NCI-H146 treated with DMSO at 0.1 percent for 48 hours (cell line): ENCODE results near the gene C16orf92.

Experiments used
- DNase-seq: peaks from one replicate; lab custom pipeline; 2025; ENCODE audit not compliant: unreplicated experiment; lab: John Stamatoyannopoulos, UW

The C16orf92 gene

DNA sequence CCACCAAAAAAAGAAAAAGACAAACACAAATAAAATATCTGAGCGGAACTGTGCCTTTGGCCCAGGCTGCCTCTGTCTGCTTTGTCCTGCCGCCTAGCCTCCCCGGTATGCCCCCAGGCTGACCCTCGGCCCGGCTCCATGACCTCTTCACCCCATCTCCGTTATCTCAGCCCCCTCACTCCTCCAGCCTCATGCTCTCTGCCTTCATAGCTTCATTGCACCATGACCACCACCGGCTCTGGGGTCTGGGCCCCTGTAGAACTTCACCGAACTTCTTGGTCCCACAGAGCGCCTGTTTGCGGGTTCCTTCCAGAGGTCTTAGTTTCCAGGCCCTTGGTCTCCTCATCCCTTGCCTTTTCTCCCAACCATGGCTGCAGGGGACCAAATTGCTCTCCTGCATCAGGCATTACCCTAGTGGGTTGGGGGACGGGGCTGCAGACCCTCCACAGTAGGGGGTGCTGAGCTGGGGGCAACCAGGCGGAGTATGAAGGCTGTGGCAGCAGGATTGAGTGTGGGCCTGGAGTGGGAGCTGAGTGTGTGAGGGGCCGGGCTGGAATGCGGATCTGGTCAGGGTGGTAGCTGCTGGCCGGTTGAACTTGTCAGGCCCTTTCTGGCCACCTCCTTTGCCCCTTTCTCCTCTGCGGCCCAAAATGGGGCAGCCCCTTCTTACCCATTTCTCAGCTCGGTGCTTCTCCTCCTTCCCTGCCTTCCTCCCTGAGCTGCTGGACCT lies 34.5 kb upstream of the C16orf92 start:
- no peak for DNase-seq

GRCh38 chr16:29989111-29989858 lies 33.7 kb upstream of the C16orf92 start:
- no peak for DNase-seq

DNA sequence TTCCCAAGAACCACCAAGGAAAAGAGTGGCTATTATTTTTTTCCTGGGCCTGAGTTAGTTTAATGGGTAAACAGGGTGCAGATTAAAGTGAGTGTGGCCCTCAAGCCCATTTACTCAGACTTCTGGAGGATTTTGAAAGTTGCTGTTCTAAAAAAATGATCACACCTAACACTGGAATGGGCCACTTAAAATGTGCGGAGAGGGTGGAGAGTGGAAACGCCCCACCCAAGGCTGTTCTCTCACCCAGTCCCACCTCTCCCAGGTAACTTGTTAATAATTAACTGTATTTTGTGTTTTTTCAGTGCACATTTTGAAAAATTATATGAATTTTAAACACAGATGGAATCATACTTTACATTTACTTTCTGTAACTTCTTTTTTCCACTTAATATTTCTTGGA lies 33.0 kb upstream of the C16orf92 start:
- DNase-seq = no peak

GRCh38 chr16:29990883-29991570 lies 32.0 kb upstream of the C16orf92 start:
- no peak for DNase-seq

DNA sequence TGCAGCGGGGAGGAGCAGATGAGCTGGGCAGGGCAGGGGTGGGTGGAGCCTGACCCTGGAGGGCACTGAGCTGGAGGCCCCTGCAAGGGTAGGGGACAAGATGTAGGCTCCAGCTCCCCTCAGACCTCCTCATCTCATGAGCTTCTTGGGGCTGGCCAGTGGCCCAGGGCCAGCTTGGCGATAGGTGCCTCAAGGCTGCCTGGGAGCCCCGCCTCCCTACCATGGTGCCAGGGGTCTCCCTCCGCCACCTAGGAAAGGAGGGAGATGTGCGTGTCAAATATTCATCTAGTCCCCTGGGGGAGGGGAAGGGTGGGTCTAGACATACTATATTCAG lies 31.5 kb upstream of the C16orf92 start:
- DNase-seq = no peak

GRCh38 chr16:29992344-29992967 lies 30.5 kb upstream of the C16orf92 start:
- DNase-seq = no peak

DNA sequence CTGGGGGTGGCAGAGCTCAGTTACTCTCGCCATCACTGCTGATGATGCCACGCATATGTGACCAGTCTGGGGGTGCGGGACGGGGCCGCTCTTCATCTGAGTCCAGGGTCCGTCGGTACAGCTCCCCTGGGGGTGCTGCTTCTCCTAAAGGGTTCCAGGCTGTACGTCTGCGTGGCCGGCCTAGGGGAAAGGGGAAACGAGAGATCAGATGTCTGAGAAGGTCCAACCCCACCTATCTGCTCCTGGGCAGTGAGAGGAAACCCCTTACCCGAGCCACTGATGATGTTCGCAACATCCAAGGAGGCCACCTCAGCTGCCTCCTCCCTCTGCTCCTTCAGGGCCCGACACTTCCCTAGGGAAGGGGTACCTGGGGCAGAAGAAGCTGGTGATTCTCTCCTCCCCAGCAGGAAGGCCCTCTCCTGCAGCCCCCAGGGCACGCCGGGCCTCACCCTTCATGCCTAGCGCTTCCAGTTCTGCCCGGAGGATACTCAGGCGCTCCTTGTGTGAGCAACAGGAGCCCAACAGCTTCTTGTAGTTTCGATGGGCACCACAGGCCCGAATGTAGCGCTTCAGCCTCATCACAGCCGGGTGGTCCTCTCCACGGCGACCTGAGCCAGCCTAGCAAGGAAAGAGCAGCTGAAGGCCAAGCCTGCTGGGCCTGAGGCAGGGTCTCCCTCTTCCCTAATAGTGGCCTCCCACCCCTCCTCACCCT lies 29.7 kb upstream of the C16orf92 start:
- DNase-seq = no peak

DNA sequence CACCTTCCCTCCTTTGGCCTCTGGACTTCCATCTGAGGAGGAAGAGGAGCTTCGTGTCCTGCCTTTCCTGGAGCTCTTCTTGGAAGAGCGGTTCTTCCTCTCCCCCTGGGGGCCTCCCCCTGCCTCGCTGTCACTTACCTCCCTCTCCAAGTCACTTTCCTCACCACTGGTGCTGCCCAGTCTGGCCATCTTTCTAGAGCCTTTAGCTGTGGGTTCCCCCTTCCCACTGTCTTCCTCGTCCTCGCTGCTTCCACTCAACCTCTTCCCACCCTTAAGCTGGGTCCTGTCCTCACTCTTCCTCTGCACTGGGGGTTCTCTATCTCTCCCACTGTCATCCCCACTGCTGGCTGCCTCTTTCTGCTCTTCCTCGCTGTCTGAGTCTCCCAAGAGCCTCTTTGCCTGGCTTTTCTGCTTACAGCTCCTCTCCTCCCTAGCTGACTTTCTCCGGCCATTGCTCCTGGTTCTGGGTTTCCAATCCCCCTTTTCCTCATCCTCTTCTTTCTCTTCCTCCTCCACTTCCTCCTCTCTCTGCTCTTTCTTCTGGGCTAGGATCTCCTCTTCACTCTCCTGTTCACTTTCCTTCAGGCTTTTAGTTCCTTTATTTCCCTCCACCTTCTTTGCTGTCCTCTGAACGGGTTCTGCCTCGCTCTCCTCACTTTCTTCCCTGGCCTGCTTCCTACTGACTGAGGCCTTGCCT lies 28.9 kb upstream of the C16orf92 start:
- no peak for DNase-seq

GRCh38 chr16:29994600-29995323 lies 28.2 kb upstream of the C16orf92 start:
- DNase-seq = no peak

GRCh38 chr16:29995324-29995910 lies 27.6 kb upstream of the C16orf92 start, which contains the start of gene HIRIP3:
Gene HIRIP3, minus strand, starts transcription at chr16:29995617. Its CDS starts 12 bp downstream, at chr16:29995605.
- DNase-seq = peak; percentile 86

GRCh38 chr16:29995911-29996765 lies 26.9 kb upstream of the C16orf92 start, which contains the start of gene INO80E:
Gene INO80E, plus strand, starts transcription at chr16:29996241. Its CDS starts 70 bp downstream, at chr16:29996311.
- peak; percentile 92 for DNase-seq

DNA sequence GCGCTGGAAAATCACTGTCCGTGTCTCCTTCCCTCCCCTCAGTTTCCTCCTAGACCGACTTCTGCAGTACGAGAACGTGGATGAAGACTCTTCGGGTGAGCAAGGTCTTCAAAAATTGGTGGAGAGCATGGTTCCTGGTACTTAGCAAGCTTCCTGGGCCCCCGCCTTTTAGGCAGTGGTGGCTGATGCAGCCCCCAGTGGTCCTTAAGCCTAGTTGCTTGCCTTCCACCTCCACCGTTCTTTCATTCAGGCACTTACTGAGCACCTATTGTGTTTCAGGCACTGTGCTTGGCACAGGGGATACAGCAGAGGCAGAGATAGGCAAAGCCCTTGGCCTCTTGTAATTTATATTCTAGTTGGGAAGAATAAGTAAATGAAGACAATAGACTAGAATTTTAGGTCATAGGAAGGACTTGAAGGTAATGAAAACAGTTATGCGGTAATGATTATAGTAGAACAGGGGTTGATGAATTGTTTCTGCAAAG lies 26.2 kb upstream of the C16orf92 start:
- DNase-seq = no peak

GRCh38 chr16:29999605-30000004 lies 23.4 kb upstream of the C16orf92 start:
- DNase-seq = no peak

DNA sequence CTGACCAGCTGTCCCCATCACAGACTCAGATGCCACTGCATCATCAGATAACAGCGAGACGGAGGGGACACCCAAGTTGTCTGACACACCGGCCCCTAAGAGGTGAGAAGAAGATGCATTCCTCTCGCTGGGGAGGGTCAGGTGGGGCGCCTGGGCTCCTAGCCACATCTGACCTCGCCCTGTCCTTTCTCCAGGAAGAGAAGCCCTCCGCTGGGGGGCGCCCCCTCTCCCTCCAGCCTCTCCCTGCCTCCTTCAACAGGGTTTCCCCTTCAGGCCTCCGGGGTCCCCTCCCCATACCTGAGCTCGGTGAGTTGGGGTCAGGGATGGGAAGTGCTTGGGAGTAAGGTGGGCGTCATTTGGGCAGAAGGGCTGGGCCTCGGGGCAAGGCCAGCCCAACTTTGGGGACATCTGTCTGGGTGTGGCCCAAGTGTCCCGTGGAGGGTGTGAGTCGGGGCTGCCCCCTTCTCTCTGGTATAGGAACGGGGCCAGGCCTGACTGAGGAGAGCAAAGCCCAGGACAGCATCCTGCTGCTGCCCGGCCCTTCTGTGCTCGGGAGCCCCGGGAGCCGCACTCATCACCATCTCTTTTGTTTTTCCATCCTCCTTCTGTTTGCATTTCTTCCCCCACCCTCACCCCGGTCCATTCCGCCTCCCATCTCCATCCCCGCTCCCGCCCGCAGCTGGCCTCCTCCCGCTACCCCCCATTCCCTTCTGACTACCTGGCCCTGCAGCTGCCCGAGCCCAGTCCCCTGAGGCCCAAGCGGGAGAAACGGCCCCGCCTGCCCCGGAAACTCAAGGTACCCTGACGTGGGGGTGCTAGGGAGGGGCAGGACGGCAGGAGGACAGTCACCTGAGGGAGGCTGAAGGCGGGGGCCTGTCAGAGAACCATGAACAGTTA lies 22.0 kb upstream of the C16orf92 start:
- no peak for DNase-seq

GRCh38 chr16:30002614-30003346 lies 20.2 kb upstream of the C16orf92 start:
- no peak for DNase-seq

GRCh38 chr16:30003670-30004423 lies 19.2 kb upstream of the C16orf92 start:
- no peak for DNase-seq
